Head of caudate nucleus (tissue), 42 donors: Measurements from ENCODE around the gene SHROOM2.
A peak's percentile ranks its signal among the peaks of the same experiment; 100 is the strongest.

Source experiments
- DNase-seq, 42 donors: peaks; one replicate each; pipeline versions ENCODE4 v3.0.0 to v3.0.0-alpha.2; 2020 to 2021; ENCODE audit warnings: mixed read lengths in 7 of 42
- intact Hi-C: fragments of 100-400 bp; cut with DNase I; formaldehyde crosslinking; loops from one replicate; pipeline ENCODE4 v1.15.0; 2022

The SHROOM2 gene

GRCh38 chrX:9955506-9955905, 169.3 kb downstream of the SHROOM2 start:
- DNase-seq, result no peak
- intact Hi-C loops, result no loop called here

GRCh38 chrX:9957743-9958142, 171.5 kb downstream of the SHROOM2 start:
- intact Hi-C loops, result no loop called here
- no peak for DNase-seq

GRCh38 chrX:9958183-9958582, 172.0 kb downstream of the SHROOM2 start:
- intact Hi-C loops, result no loop called here
- no peak for DNase-seq

DNA sequence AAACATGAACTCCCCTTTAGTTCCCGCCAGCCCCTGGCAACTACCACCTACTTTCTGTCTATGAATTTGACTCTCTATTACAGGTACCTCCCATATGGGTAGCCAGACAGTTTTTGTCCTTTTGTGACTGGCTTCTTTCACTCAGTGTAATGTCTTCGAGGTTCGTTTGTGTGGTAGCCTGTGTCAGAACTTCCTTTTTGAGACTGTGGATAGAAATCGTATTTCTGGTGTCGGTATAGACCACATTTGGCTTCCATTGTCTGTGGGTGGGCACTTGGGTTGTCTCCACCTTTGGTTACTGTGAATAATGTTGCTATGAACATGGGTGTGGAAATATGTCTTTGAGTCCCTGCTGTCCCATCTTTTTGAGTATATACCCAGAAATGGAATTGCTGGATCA, 175.5 kb downstream of the SHROOM2 start:
- intact Hi-C loops, result no loop called here
- no peak for DNase-seq

DNA sequence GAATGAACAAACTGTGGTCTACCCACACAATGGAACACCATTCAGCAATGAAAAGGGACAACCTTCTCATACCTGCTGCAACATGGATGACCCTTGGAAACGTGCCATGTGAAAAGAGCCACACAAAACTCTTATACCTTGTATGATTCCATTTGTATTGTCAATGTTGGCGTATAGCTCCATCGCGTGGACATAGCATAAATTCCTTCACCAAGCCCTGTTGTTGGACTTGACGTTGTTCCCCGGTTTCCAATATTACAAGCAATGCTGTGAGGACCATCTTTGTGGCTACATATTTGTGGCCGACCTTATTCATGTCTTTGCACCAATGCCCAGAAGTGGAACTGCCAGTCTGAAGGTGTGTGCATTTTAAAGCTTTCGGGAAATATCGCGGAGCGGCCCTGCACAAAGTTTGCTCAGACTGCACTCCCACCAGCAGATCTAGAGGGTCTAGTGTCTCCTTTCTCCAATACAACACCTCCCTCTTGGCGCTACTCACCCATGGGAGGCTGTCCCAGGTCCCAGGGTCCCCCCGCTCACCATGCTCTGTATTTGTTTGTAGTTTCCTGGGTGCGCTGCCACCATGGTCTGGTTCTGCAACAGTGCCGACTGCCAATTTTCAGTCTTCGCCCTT, 180.7 kb downstream of the SHROOM2 start, which contains the start of gene CLDN34:
Gene CLDN34, plus strand, starts transcription at position 584 of the 634 bp plus-strand sequence. Its CDS starts 0 bp downstream, at position 584.
- intact Hi-C loops, result no loop called here
- DNase-seq, result no peak

DNA sequence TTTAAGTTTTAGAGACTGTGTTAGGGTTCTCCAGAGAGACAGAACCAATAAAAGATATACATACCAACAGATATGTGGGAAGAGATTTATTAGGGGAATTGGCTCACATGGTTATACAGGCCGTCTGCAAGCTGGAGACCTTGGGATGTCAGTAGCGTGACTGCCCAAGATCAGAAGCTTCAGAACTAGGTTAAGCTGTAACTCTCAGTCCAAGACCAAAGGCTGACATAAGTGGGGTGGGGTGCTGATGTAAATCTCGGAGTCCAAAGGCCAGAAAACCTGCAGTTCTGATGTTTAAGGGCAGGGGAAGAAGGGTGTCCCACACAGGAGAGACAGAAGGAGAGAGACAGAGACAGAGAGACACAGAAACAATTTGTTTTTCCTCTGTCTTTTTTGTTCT, 191.4 kb downstream of the SHROOM2 start:
- no peak for DNase-seq
- intact Hi-C loops, result no loop called here

DNA sequence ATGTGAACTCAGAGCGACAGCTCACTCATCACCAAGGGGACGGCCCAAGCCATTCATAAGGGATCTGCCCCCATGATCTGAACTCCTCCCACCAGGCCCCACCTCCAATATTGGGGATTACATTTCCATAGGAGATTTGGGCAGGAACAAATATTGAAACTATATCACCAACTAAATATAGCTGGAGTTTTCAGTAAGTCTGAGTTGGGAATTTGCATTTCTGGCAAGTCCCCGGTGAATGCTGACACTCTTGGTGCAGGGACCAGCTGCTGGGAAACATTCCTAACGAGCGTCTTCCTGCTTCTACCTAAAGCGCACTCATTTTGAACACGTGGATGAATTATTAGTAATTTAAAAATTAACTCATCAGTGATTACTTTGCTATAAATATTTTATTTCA, 194.2 kb downstream of the SHROOM2 start:
- intact Hi-C loops, result no loop called here

DNA sequence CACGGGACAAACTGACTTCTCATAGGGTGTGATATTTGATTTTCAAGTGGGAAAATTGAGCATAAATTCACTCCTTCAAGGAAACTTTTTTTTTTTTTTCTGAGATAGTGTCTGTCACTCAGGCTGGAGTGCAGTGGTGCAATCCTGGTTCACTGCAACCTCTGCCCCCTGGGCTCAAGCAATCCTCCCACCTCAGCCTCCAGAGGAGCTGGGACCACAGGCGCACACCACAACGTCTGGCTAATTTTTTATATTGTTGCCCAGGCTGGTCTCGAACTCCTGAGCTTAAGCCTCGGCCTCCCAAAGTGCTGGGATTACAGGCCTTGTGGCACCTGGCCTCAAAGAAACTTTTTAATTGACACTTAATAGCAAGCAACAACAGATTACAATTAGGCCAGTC, 194.7 kb downstream of the SHROOM2 start:
- intact Hi-C loops, result no loop called here

More for the DNA sequence above, 194.2 kb downstream of the SHROOM2 start:
- no peak for DNase-seq

GRCh38 chrX:9983441-9983840, 197.2 kb downstream of the SHROOM2 start:
- intact Hi-C loops, result no loop called here
- DNase-seq, result no peak

More for the DNA sequence above, 194.7 kb downstream of the SHROOM2 start:
- DNase-seq, result no peak

DNA sequence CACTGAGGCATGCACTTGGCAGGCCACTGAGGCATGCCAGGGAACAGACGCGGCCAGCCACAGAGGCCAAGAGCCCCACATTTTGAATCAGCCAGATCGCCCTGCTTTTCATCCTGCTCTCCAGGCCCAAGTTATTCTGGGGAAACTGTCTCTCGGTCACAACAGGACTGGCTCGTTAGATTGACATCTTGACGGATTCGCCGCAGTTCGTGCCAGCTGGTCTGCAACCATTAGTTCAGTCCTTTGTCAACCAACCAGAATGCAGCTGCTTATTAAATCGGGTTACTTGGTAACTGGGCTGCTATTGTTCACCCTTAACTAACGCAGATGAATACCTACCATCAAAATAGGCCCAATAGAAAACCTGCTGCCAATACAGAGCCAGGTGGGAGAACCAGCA, 197.6 kb downstream of the SHROOM2 start:
- peak in 3 of 42 donors; percentile 3 to 41 (median 35) for DNase-seq
- intact Hi-C loops, result no loop called here

DNA sequence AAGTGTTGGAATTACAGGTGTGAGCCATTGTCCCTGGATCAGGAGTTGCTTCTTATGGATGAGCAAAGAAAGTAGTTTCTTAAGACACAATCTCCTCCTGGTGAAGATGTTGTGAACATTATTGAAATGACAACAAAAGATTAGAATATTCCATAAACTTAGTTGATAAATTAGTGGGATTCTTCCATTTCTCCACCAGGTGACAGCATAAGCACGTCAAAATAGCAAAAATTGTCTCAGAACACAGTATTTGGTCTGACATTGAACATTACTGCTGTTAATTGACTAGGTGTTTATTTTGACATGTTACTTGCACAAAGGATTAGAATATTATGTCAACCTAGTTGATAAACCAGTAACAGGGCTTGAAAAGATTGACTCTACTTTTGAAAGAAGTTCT, 202.5 kb downstream of the SHROOM2 start:
- intact Hi-C loops, result loop anchor here (2.0 kb wide), 1 partner anchor 134 kb away; no protein-coding TSS in a partner anchor
- DNase-seq, result no peak

GRCh38 chrX:9992061-9992460, 205.8 kb downstream of the SHROOM2 start:
- no peak for DNase-seq
- intact Hi-C loops, result loop anchor here (10.0 kb wide), 1 partner anchor 107 kb away; no protein-coding TSS in a partner anchor

DNA sequence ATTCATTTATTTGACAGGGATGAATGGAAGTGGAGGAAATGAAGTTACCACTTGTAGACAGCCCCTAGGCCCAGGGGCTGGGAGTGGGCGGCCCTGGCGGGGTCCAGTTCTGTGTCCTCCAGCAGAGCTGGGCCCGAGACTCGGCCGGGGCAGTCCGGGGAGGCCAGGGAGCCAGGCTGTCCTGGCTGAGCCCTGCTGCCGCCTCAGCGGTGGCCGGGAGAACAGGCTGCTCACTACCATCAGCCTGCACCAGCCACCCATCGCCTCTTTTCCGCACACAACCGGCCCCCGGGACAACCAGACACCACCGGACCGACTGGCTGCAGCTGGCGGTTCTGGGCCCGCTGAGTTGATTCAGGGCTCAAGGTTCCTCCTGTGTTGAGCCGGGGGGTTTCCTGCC, 206.5 kb downstream of the SHROOM2 start:
- DNase-seq, result no peak
- intact Hi-C loops, result loop anchor here (10.0 kb wide), 1 partner anchor 108 kb away; no protein-coding TSS in a partner anchor

DNA sequence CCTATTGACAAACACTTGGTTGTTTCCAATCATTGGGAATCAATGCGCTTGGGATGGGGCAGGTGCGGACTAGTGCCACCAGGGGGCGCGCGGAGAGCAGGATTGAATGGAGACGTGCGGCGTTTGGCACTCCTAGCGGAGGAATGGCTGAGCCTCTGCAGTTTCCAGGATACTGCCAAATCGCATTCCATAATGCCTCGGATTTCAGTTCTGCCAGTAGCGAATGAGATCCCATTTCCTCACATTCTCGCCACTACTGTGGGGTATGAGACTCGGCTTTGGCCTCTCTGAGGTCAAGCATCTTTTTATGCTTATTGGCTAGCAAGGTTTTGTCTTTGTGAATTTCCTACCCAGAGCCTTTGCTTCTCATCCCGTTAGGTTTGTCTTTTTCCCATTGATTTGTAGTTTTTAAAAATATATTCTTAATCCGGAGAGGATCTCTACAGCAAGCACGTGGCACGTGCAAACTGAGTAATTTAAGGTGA, 209.7 kb downstream of the SHROOM2 start:
- intact Hi-C loops, result loop anchor here (2.0 to 10.0 kb wide), 2 partner anchors 111 to 123 kb away; no protein-coding TSS in a partner anchor
- DNase-seq, result peak; percentile 67 to 95 (median 87)

GRCh38 chrX:9997041-9997440, 210.8 kb downstream of the SHROOM2 start:
- DNase-seq, result no peak
- intact Hi-C loops, result loop anchor here (2.0 to 10.0 kb wide), 2 partner anchors 112 to 122 kb away; no protein-coding TSS in a partner anchor

DNA sequence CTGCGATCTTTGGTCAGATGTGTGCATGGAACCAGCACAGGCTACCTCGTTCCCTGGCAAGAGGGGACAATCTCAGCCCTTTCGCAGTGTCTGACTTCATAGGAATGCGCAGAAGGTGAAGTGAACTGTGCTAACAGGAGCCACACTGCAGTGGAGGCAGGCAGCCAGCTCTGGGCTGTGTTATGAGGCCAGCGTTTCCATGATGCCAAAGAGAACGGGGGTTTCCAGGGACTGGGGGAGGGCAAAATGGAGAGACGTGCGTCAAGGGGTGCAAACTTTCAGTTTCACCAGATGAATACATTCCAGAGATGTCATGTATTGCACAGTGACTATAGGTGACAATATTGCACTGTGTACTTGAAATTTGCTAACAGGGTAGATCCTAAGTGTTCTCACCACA, 211.3 kb downstream of the SHROOM2 start:
- no peak for DNase-seq
- intact Hi-C loops, result loop anchor here (2.0 to 10.0 kb wide), 2 partner anchors 113 to 121 kb away; no protein-coding TSS in a partner anchor
